ENCODE measurements around the gene TMEM40. TPM values are rescaled to one million over a fixed set of nuclear protein-coding genes. Genes with fewer than 3 reads are reported as not detected.
"Not testable (repeated sequence)": the region's sequence is repeated elsewhere in the genome, so short reads cannot be mapped to it uniquely, and the experiment has no call there.

TMEM40 gene
- total RNA-seq, 2 experiments from 2014 or later: not detected

- Mint-ChIP-seq H3K4me1 (peaks cover 4% of the 10 kb centered on the region), H3K9me3 (no peaks in the 10 kb centered on the region), H3K27ac (no peak overlapping the region), H3K4me3 (no peak overlapping the region), H3K36me3 (ENCODE audit: low read depth) (no peaks in the 10 kb centered on the region), H3K27me3 (peaks cover 8% of the 10 kb centered on the region)
- no peak for DNase-seq
- POLR2A ChIA-PET: no interaction called here
- CTCF ChIA-PET: no interaction called here
These were observed 44.8 kb downstream of the TMEM40 start for GRCh38 chr3:12714278-12714677.

- POLR2A ChIA-PET: no interaction called here
- no peaks in the 10 kb centered on the region for H3K9me3 Mint-ChIP-seq
- H3K27me3 Mint-ChIP-seq: peaks cover 22% of the 10 kb centered on the region
- no peak overlapping the region for H3K27ac Mint-ChIP-seq
- DNase-seq: no peak
- H3K4me1 Mint-ChIP-seq: no peaks in the 10 kb centered on the region
- no peak overlapping the region for H3K4me3 Mint-ChIP-seq
- CTCF ChIA-PET: interaction anchor here (1.2 kb wide), 1 partner anchor 10 kb away, joined by 3 read pairs; no protein-coding TSS in a partner anchor
- H3K36me3 Mint-ChIP-seq (ENCODE audit: low read depth): no peaks in the 10 kb centered on the region
These were observed 49.0 kb downstream of the TMEM40 start for GRCh38 chr3:12710062-12710461.

GRCh38 chr3:12709334-12709733 lies 49.7 kb downstream of the TMEM40 start:
- no peak for DNase-seq
- ChIA-PET POLR2A (no interaction called here), CTCF (interaction anchor here (0.8 kb wide), 1 partner anchor 11 kb away, joined by 7 read pairs; no protein-coding TSS in a partner anchor)
- no peak overlapping the region for H3K27ac Mint-ChIP-seq
- H3K36me3 Mint-ChIP-seq (ENCODE audit: low read depth): no peaks in the 10 kb centered on the region
- peaks cover 22% of the 10 kb centered on the region for H3K27me3 Mint-ChIP-seq
- no peaks in the 10 kb centered on the region for H3K4me1 Mint-ChIP-seq
- no peak overlapping the region for H3K4me3 Mint-ChIP-seq
- H3K9me3 Mint-ChIP-seq: no peaks in the 10 kb centered on the region

- POLR2A ChIA-PET: no interaction called here
- H3K9me3 Mint-ChIP-seq: no peaks in the 10 kb centered on the region
- H3K4me3 Mint-ChIP-seq: no peak overlapping the region
- no peaks in the 10 kb centered on the region for H3K36me3 Mint-ChIP-seq (ENCODE audit: low read depth)
- no peak for DNase-seq
- CTCF ChIA-PET: interaction anchor here (0.8 kb wide), 1 partner anchor 11 kb away, joined by 7 read pairs; no protein-coding TSS in a partner anchor
- no peaks in the 10 kb centered on the region for H3K4me1 Mint-ChIP-seq
- H3K27ac Mint-ChIP-seq: no peak overlapping the region
- H3K27me3 Mint-ChIP-seq: peaks cover 22% of the 10 kb centered on the region
These were observed 50.4 kb downstream of the TMEM40 start for GRCh38 chr3:12708584-12709192.

GRCh38 chr3:12707449-12707848 lies 51.6 kb downstream of the TMEM40 start:
- no peak for DNase-seq
- CTCF ChIA-PET: interaction anchor here (0.7 to 1.4 kb wide), 4 partner anchors 9 to 148 kb away, joined by 3 to 8 read pairs (median 4); no protein-coding TSS in a partner anchor
- H3K36me3 Mint-ChIP-seq (ENCODE audit: low read depth): no peaks in the 10 kb centered on the region
- no peak overlapping the region for H3K27ac Mint-ChIP-seq
- POLR2A ChIA-PET: interaction anchor here (1.4 kb wide), 1 partner anchor 43 kb away, joined by 3 read pairs; no protein-coding TSS in a partner anchor
- no peak overlapping the region for H3K4me3 Mint-ChIP-seq
- peaks cover 22% of the 10 kb centered on the region for H3K27me3 Mint-ChIP-seq
- no peaks in the 10 kb centered on the region for H3K9me3 Mint-ChIP-seq
- no peaks in the 10 kb centered on the region for H3K4me1 Mint-ChIP-seq

GRCh38 chr3:12706504-12707253 lies 52.4 kb downstream of the TMEM40 start:
- CTCF ChIA-PET: interaction anchor here (0.7 to 1.8 kb wide), 8 partner anchors 12 to 147 kb away, joined by 3 to 8 read pairs (median 3); no protein-coding TSS in a partner anchor
- no peak overlapping the region for H3K27ac Mint-ChIP-seq
- POLR2A ChIA-PET: interaction anchor here (1.0 to 1.4 kb wide), 2 partner anchors 42 to 44 kb away, joined by 3 read pairs; no protein-coding TSS in a partner anchor

GRCh38 chr3:12705981-12706380 lies 53.1 kb downstream of the TMEM40 start:
- Mint-ChIP-seq H3K4me1 (no peaks in the 10 kb centered on the region), H3K4me3 (no peak overlapping the region), H3K27ac (no peak overlapping the region), H3K9me3 (no peaks in the 10 kb centered on the region), H3K36me3 (ENCODE audit: low read depth) (no peaks in the 10 kb centered on the region), H3K27me3 (peaks cover 19% of the 10 kb centered on the region)
- CTCF ChIA-PET: interaction anchor here (0.9 to 1.8 kb wide), 4 partner anchors 14 to 116 kb away, joined by 3 to 4 read pairs (median 4); no protein-coding TSS in a partner anchor
- DNase-seq: no peak
- POLR2A ChIA-PET: interaction anchor here (1.0 to 1.4 kb wide), 2 partner anchors 42 to 43 kb away, joined by 3 read pairs; no protein-coding TSS in a partner anchor

More at GRCh38 chr3:12706504-12707253, 52.4 kb downstream of the TMEM40 start:
- Mint-ChIP-seq H3K4me3 (no peak overlapping the region), H3K9me3 (no peaks in the 10 kb centered on the region), H3K4me1 (no peaks in the 10 kb centered on the region), H3K27me3 (peaks cover 21% of the 10 kb centered on the region), H3K36me3 (ENCODE audit: low read depth) (no peaks in the 10 kb centered on the region)
- peak; percentile 65 for DNase-seq

- peaks cover 19% of the 10 kb centered on the region for H3K27me3 Mint-ChIP-seq
- POLR2A ChIA-PET: no interaction called here
- no peak overlapping the region for H3K27ac Mint-ChIP-seq
These were observed 53.6 kb downstream of the TMEM40 start for GRCh38 chr3:12705374-12705926.

GRCh38 chr3:12702501-12702900 lies 56.6 kb downstream of the TMEM40 start:
- ChIA-PET POLR2A (no interaction called here), CTCF (interaction anchor here (1.1 kb wide), 1 partner anchor 11 kb away, joined by 3 read pairs; no protein-coding TSS in a partner anchor)

More at GRCh38 chr3:12705374-12705926, 53.6 kb downstream of the TMEM40 start:
- DNase-seq: no peak
- Mint-ChIP-seq H3K36me3 (ENCODE audit: low read depth) (no peaks in the 10 kb centered on the region), H3K4me3 (no peak overlapping the region), H3K9me3 (no peaks in the 10 kb centered on the region), H3K4me1 (no peaks in the 10 kb centered on the region)
- CTCF ChIA-PET: interaction anchor here (0.9 to 1.8 kb wide), 4 partner anchors 14 to 116 kb away, joined by 3 to 4 read pairs (median 4); no protein-coding TSS in a partner anchor

GRCh38 chr3:12701601-12702000 lies 57.5 kb downstream of the TMEM40 start:
- H3K4me3 Mint-ChIP-seq; H3K36me3 Mint-ChIP-seq (ENCODE audit: low read depth); H3K27me3 Mint-ChIP-seq; H3K9me3 Mint-ChIP-seq; DNase-seq; POLR2A ChIA-PET; CTCF ChIA-PET; H3K27ac Mint-ChIP-seq; H3K4me1 Mint-ChIP-seq: not testable (repeated sequence)

More at GRCh38 chr3:12702501-12702900, 56.6 kb downstream of the TMEM40 start:
- Mint-ChIP-seq H3K27ac (no peak overlapping the region), H3K4me3 (no peak overlapping the region), H3K27me3 (peaks cover 7% of the 10 kb centered on the region), H3K36me3 (ENCODE audit: low read depth) (no peaks in the 10 kb centered on the region), H3K9me3 (no peaks in the 10 kb centered on the region), H3K4me1 (no peaks in the 10 kb centered on the region)
- DNase-seq: no peak

GRCh38 chr3:12700800-12701199 lies 58.3 kb downstream of the TMEM40 start:
- POLR2A ChIA-PET: no interaction called here
- no peaks in the 10 kb centered on the region for H3K36me3 Mint-ChIP-seq (ENCODE audit: low read depth)
- CTCF ChIA-PET: no interaction called here
- no peaks in the 10 kb centered on the region for H3K27me3 Mint-ChIP-seq
- H3K9me3 Mint-ChIP-seq: no peaks in the 10 kb centered on the region
- no peak for DNase-seq
- no peak overlapping the region for H3K27ac Mint-ChIP-seq
- H3K4me1 Mint-ChIP-seq: no peaks in the 10 kb centered on the region
- H3K4me3 Mint-ChIP-seq: no peak overlapping the region

GRCh38 chr3:12695916-12696315 lies 63.1 kb downstream of the TMEM40 start:
- POLR2A ChIA-PET: no interaction called here
- Mint-ChIP-seq H3K4me1 (no peaks in the 10 kb centered on the region), H3K27ac (no peak overlapping the region)

GRCh38 chr3:12695112-12695511 lies 63.9 kb downstream of the TMEM40 start:
- no peak overlapping the region for H3K4me3 Mint-ChIP-seq
- H3K27me3 Mint-ChIP-seq: peaks cover 2% of the 10 kb centered on the region
- H3K27ac Mint-ChIP-seq: no peak overlapping the region
- no peaks in the 10 kb centered on the region for H3K9me3 Mint-ChIP-seq
- H3K4me1 Mint-ChIP-seq: no peaks in the 10 kb centered on the region
- no peak for DNase-seq
- CTCF ChIA-PET: interaction anchor here (0.6 to 1.6 kb wide), 3 partner anchors 26 to 146 kb away, joined by 3 to 5 read pairs (median 5); partner anchors contain the start of gene RPL32
- no peaks in the 10 kb centered on the region for H3K36me3 Mint-ChIP-seq (ENCODE audit: low read depth)
- POLR2A ChIA-PET: no interaction called here

More at GRCh38 chr3:12695916-12696315, 63.1 kb downstream of the TMEM40 start:
- Mint-ChIP-seq H3K4me3 (no peak overlapping the region), H3K36me3 (ENCODE audit: low read depth) (no peaks in the 10 kb centered on the region), H3K27me3 (peaks cover 2% of the 10 kb centered on the region), H3K9me3 (no peaks in the 10 kb centered on the region)
- DNase-seq: no peak
- CTCF ChIA-PET: no interaction called here
